Pancreas (tissue), 10 donors: ENCODE results near the gene LAS1L. TPM values are rescaled to one million over a fixed set of nuclear protein-coding genes. Genes with fewer than 3 reads are reported as not detected.

ENCODE experiments used
- ATAC-seq, 4 donors: fragments of 200-7000 bp; cut with Tn5 transposase; one replicate each; pipeline versions ENCODE4 v1.8.0 to v1.9.1; 2020; ENCODE audit warnings: mild to moderate bottlenecking in 4 of 4, moderate library complexity in 4 of 4
- DNase-seq, 6 donors: peaks; one replicate each; pipeline ENCODE4 v3.0.0-alpha.2; 2020
- FAIRE-seq: peaks from 2 replicates; lab custom pipeline; 2012; peaks lifted over from hg19 to GRCh38; lab: Jason Lieb, UNC
- H3K27ac ChIP-seq, 4 donors: fragments of 200-600 bp; sonication (generic); 1 replicate in 3 of 4; 2 replicates in 1 of 4; pipeline versions ENCODE4 v1.5.0 to v1.8.0; 2020
- H3K27me3 ChIP-seq, 4 donors: fragments of 200-600 bp; one replicate each; pipeline ENCODE4 v1.8.0; 2021
- H3K36me3 ChIP-seq, 3 donors: fragments of 200-600 bp; sonication (generic) in 1 of 3; one replicate each; pipeline versions ENCODE4 v1.5.0 to v1.8.0; 2020 to 2021
- H3K4me1 ChIP-seq, 3 donors: fragments of 200-600 bp; one replicate each; pipeline ENCODE4 v1.8.0; 2021
- H3K4me3 ChIP-seq, 4 donors: fragments of 200-600 bp; sonication (generic) in 2 of 4; one replicate each; pipeline versions ENCODE4 v1.5.0 to v1.8.0; 2020 to 2021
- H3K9me3 ChIP-seq, 4 donors: fragments of 200-600 bp; one replicate each; pipeline ENCODE4 v1.8.0; 2021
- CTCF ChIP-seq, 4 donors: fragments of 200-600 bp; sonication (generic) in 3 of 4; IDR thresholded peaks; one replicate each; pipeline versions ENCODE4 v1.5.0 to v1.8.0; 2021; ENCODE audit warnings: antibody characterized with exemption in 4 of 4
- WGBS, 2 donors: extraction: QIAGEN DNeasy Blood & Tissue Kit; methylation state at CpG; one replicate each; pipeline ENCODE4 v1.1.7; 2013; 5-methylcytosine and 5-hydroxymethylcytosine counted together
- intact Hi-C, 3 donors: fragments of 100-400 bp; cut with DNase I; formaldehyde crosslinking; loops; one replicate each; pipeline versions ENCODE4 v1.11.1 to v1.14.2; 2022
- polyA plus RNA-seq, 2 donors: library from polyadenylated mRNA; stranded (reverse); fragments of 200-250 nt; gene quantifications; one replicate each; pipeline ENCODE4 v1.2.3, GENCODE V29; 2013
- total RNA-seq, 6 donors: library from RNA; stranded (reverse); fragmentation: NEBNext Ultra II Directional in 4 of 6; extraction: Animal tissue kit (Norgen Biotek cat#: 25700) in 4 of 6; gene quantifications; one replicate each; pipeline versions ENCODE4 v1.2.1 to v1.2.4, GENCODE V29; 2021 to 2023
- donor health status: healthy with polysubstance abuse.
- donor health status: DM: no; HTN: no; CAD: no; lungs with moderate emphysema.
- donor health status: DM: no; HTN: no; CAD: no.
- donor health status: control.
- donor health status: control.
- donor health status: Bipolar disorder and iron deficiency.
- donor health status: DM: yes; HTN: yes; CAD: no.
- donor health status: DM: no; HTN: no; CAD: no.
- donor health status: DM: no; HTN: no; CAD: no.
- donor health status: DM: yes; HTN: yes; CAD: no.

Gene LAS1L
- total RNA-seq (10 to 100 TPM; 10.5 to 15.1 (median 13.9) TPM), polyA plus RNA-seq (10 to 100 TPM; 17.7 to 26.9 TPM)

- ATAC-seq (peak; percentile 99 to 100 (median 100)), FAIRE-seq (peak; percentile 98), DNase-seq (peak; percentile 86 to 93 (median 88))
- 2 to 30% methylated on average over 50 of the region's 50 CpGs for WGBS, 2 donors
- H3K9me3 ChIP-seq: no peaks in the 10 kb centered on the region
- no peak for TF ChIP-seq CTCF (IDR thresholded peaks at IDR 0.05)
- peaks cover 0 to 6% (median 0%) of the 10 kb centered on the region in 3 donors for H3K4me1 ChIP-seq
- peak within 1 kb of the TSS in 1 of 4 donors; percentile 20 for H3K27ac ChIP-seq
- intact Hi-C loops: no loop called here
- H3K27me3 ChIP-seq: no peaks in the 10 kb centered on the region
- H3K36me3 ChIP-seq: no peaks in the 10 kb centered on the region
- H3K4me3 ChIP-seq: peak within 1 kb of the TSS; percentile 33 to 70 (median 44)
Observed at GRCh38 chrX:65534450-65535292, at the start of gene LAS1L. LAS1L (minus strand) TSS chrX:65534787; CDS start chrX:65534715, 72 bp downstream.

- DNase-seq (no peak), ATAC-seq (peak in 1 of 4 donors; percentile 8), FAIRE-seq (no peak)
- Histone ChIP-seq H3K27ac (no peak overlapping the region), H3K27me3 (peaks cover 0 to 10% (median 5%) of the 10 kb centered on the region in 4 donors), H3K4me1 (no peaks in the 10 kb centered on the region), H3K36me3 (no peaks in the 10 kb centered on the region), H3K4me3 (no peak overlapping the region), H3K9me3 (no peaks in the 10 kb centered on the region)
- no peak for TF ChIP-seq CTCF (IDR thresholded peaks at IDR 0.05)
- WGBS, 2 donors: 37 to 47% methylated on average over 4 of the region's 4 CpGs
- intact Hi-C loops: loop anchor here in 1 of 3 donors (10.0 kb wide), 1 partner anchor 412 kb away; no protein-coding TSS in a partner anchor
Observed at GRCh38 chrX:65582450-65583082, 48.0 kb upstream of the LAS1L start.

- intact Hi-C loops: loop anchor here in 1 of 3 donors (10.0 kb wide), 1 partner anchor 413 kb away; no protein-coding TSS in a partner anchor
- ATAC-seq (peak; percentile 77 to 99 (median 96)), FAIRE-seq (peak; percentile 77), DNase-seq (peak in 4 of 6 donors; percentile 10 to 68 (median 40))
- Histone ChIP-seq H3K4me1 (no peaks in the 10 kb centered on the region), H3K4me3 (no peak overlapping the region), H3K9me3 (no peaks in the 10 kb centered on the region), H3K27me3 (peaks cover 0 to 10% (median 5%) of the 10 kb centered on the region in 4 donors), H3K36me3 (no peaks in the 10 kb centered on the region), H3K27ac (no peak overlapping the region)
- TF ChIP-seq CTCF (IDR thresholded peaks at IDR 0.05): peak; percentile 54 to 77 (median 68)
- 4 to 6% methylated on average over 12 of the region's 12 CpGs for WGBS, 2 donors
Observed at GRCh38 chrX:65581661-65582339, 47.2 kb upstream of the LAS1L start.

GRCh38 chrX:65578346-65578745 lies 43.8 kb upstream of the LAS1L start:
- peaks cover 0 to 8% (median 0%) of the 10 kb centered on the region in 4 donors for H3K27me3 ChIP-seq
- no peaks in the 10 kb centered on the region for H3K9me3 ChIP-seq
- TF ChIP-seq CTCF (IDR thresholded peaks at IDR 0.05): no peak
- no peaks in the 10 kb centered on the region for H3K36me3 ChIP-seq
- ATAC-seq: no peak
- FAIRE-seq: no peak
- no peaks in the 10 kb centered on the region for H3K4me1 ChIP-seq
- H3K4me3 ChIP-seq: no peak overlapping the region
- DNase-seq: no peak
- H3K27ac ChIP-seq: no peak overlapping the region
- intact Hi-C loops: no loop called here
